SK-MEL-5 (cell line): ENCODE data around the gene NUDT7. TPM values are rescaled to one million over a fixed set of nuclear protein-coding genes. Genes with fewer than 3 reads are reported as not detected.

ENCODE experiments used
- DNase-seq: peaks from one replicate; pipeline ENCODE4 v3.0.0-alpha.2; 2016; ENCODE audit warnings: low read depth, low spot score
- in situ Hi-C: cut with HindIII; loops from 2 replicates; pipeline ENCODE4 v1.10.0; 2016; ENCODE audit warnings: low sequenced_read_pairs, high pct_unique_total_duplicates, low pct_unique_long_range_greater_than_20kb
- polyA plus RNA-seq, 2 experiments: library from polyadenylated mRNA; depleted of rRNA; stranded (reverse); fragments of >200 nt; gene quantifications; 2 replicates each; pipeline ENCODE4 v1.2.3, GENCODE V29; 2015
- total RNA-seq: library from RNA; depleted of rRNA; stranded (reverse); fragments of >200 nt; shearing (Covaris generic); gene quantifications from 2 replicates; pipeline ENCODE4 v1.2.3, GENCODE V29; 2014; rRNA removed

The NUDT7 gene
- total RNA-seq: 6.0 and 6.7 TPM in 2 replicates
- polyA plus RNA-seq (2015; cell fraction: cytosol; rRNA removed): 4.6 and 5.4 TPM in 2 replicates
- 3.6 and 4.1 TPM in 2 replicates for polyA plus RNA-seq (2015; cell fraction: nucleus; rRNA removed)

- in situ Hi-C loops: no loop called here
- peak; percentile 95 for DNase-seq
Measured at GRCh38 chr16:77722309-77723107, at the start of gene NUDT7. NUDT7 (plus strand) TSS chr16:77722514; CDS start chr16:77722583, 69 bp downstream.

GRCh38 chr16:77674888-77675287 is 47.4 kb upstream of the NUDT7 start:
- DNase-seq: no peak
- in situ Hi-C loops: no loop called here

GRCh38 chr16:77675464-77676324 is 46.6 kb upstream of the NUDT7 start:
- in situ Hi-C loops: no loop called here
- DNase-seq: peak; percentile 79

GRCh38 chr16:77677129-77677528 is 45.2 kb upstream of the NUDT7 start:
- no peak for DNase-seq
- in situ Hi-C loops: no loop called here

GRCh38 chr16:77679391-77679790 is 42.9 kb upstream of the NUDT7 start:
- DNase-seq: no peak
- in situ Hi-C loops: no loop called here

GRCh38 chr16:77679901-77680300 is 42.4 kb upstream of the NUDT7 start:
- in situ Hi-C loops: no loop called here
- DNase-seq: peak; percentile 27

- in situ Hi-C loops: no loop called here
Measured at GRCh38 chr16:77680496-77680895, 41.8 kb upstream of the NUDT7 start.

GRCh38 chr16:77682586-77682985 is 39.7 kb upstream of the NUDT7 start:
- in situ Hi-C loops: no loop called here

More at GRCh38 chr16:77680496-77680895, 41.8 kb upstream of the NUDT7 start:
- DNase-seq: no peak

GRCh38 chr16:77683397-77684180 is 38.7 kb upstream of the NUDT7 start:
- in situ Hi-C loops: no loop called here
- no peak for DNase-seq

More at GRCh38 chr16:77682586-77682985, 39.7 kb upstream of the NUDT7 start:
- DNase-seq: no peak

- in situ Hi-C loops: no loop called here
- no peak for DNase-seq
Measured at GRCh38 chr16:77684181-77684526, 38.2 kb upstream of the NUDT7 start.

- DNase-seq: no peak
- in situ Hi-C loops: no loop called here
Measured at GRCh38 chr16:77686385-77686784, 35.9 kb upstream of the NUDT7 start.

- no peak for DNase-seq
- in situ Hi-C loops: no loop called here
Measured at GRCh38 chr16:77689971-77690370, 32.3 kb upstream of the NUDT7 start.

GRCh38 chr16:77690416-77690815 is 31.9 kb upstream of the NUDT7 start:
- in situ Hi-C loops: no loop called here
- peak; percentile 15 for DNase-seq

- in situ Hi-C loops: no loop called here
Measured at GRCh38 chr16:77692612-77693011, 29.7 kb upstream of the NUDT7 start.

GRCh38 chr16:77696149-77696548 is 26.2 kb upstream of the NUDT7 start:
- DNase-seq: no peak
- in situ Hi-C loops: no loop called here

More at GRCh38 chr16:77692612-77693011, 29.7 kb upstream of the NUDT7 start:
- no peak for DNase-seq

GRCh38 chr16:77700846-77701245 is 21.5 kb upstream of the NUDT7 start:
- DNase-seq: no peak
- in situ Hi-C loops: no loop called here

- in situ Hi-C loops: no loop called here
- DNase-seq: no peak
Measured at GRCh38 chr16:77705351-77705750, 17.0 kb upstream of the NUDT7 start.

- in situ Hi-C loops: no loop called here
- DNase-seq: peak; percentile 1
Measured at GRCh38 chr16:77711179-77711578, 11.1 kb upstream of the NUDT7 start.
